GM12865 (cell line): Measurements from ENCODE around the gene TTLL10.

Experiments
- DNase-seq: peaks from one replicate; pipeline ENCODE4 v3.0.0; 2010; ENCODE audit warnings: low read depth
- H3K4me3 ChIP-seq: 2 replicates; pipeline ENCODE4 v1.5.1; 2011; ENCODE audit warnings: mild to moderate bottlenecking, low read depth, low read length, control low read depth
- CTCF ChIP-seq: IDR thresholded peaks from 2 replicates; pipeline ENCODE4 v1.5.1; 2011; ENCODE audit warnings: low read length, control low read depth, low read depth, inconsistent platforms; ENCODE audit not compliant: insufficient read depth; ENCODE audit errors: missing control alignments

Gene TTLL10

GRCh38 chr1:1199961-1200875 lies 26.5 kb downstream of the TTLL10 start:
- no peak for TF ChIP-seq CTCF
- no peak for DNase-seq
- peak overlapping the region; percentile 27; the same call in 1 of the 2 replicates for H3K4me3 ChIP-seq

- H3K4me3 ChIP-seq: peak overlapping the region; percentile 27
- DNase-seq: peak; percentile 50
- no peak for TF ChIP-seq CTCF
These were observed 27.5 kb downstream of the TTLL10 start for GRCh38 chr1:1200876-1201810.

GRCh38 chr1:1202831-1203560 lies 29.3 kb downstream of the TTLL10 start:
- DNase-seq: no peak
- no peak for TF ChIP-seq CTCF
- no peak overlapping the region for H3K4me3 ChIP-seq

DNA sequence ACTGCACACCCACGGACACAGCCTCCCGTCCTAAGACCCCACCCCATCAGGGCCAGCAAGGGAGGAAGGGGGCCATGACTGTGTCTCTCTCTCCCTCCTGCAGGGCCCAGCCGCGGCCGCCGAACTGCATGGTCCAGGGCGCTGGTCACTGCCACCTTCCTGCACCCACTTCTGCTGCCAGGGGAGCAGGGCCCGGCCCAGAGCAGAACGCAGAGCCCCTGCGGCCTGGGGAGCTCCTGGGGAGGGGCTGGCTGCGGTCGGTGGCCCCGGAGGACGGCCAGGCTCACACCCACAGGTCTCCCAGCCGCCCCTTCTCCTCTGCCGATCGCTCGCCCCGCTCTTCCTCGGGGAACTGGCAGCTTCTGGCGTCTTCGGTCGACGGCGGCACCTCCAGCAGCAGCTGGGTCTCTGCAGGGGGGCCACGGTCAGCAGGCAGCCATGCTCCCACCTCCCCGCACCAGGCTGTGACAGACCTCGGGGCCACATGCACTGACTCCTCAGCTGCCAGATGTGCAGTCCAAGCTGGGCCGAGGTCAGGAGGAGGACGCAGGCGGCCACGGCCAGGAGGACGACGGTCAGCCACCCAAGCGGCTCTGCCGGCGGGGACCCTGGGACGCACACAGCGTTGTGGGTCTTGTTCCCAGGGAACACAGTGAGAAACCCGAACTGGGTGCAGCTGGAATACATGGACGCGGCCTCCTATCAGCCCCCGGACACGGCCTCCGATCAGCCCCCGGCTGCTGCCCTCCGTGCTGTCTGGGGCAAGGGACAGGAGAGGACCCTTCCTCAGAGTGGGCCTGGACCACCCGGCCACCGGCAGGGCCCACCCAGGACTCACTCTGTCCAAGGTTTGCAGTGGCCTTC lies 30.1 kb downstream of the TTLL10 start:
- DNase-seq: no peak
- H3K4me3 ChIP-seq: no peak overlapping the region
- no peak for TF ChIP-seq CTCF

DNA sequence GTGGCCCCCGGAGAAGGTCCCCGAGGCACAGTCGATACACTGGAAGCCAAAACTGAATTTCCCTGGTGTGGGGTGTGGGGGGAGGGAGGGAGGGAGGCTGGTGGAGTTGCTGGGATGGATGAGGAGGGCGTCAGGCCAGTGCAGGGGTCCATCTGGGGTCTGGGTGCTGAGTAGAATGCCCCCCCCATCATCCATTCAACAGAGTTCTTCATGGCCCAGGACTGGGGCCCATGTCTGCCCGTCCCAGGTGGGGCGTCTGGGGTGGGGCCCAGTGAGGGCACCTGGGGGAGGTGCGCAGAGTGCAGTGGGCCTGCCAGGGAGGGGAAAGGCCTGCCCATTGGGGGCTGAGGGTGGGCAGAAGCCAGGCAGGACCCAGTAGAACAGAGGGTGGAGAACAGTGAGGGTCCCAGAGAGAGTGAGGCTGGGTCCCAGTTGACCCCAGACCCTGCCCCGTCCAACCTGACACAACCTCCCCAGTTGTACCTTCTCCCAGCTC lies 30.8 kb downstream of the TTLL10 start:
- DNase-seq: no peak
- TF ChIP-seq CTCF: no peak
- H3K4me3 ChIP-seq: no peak overlapping the region
